ENCODE measurements around the gene RCL1.

The RCL1 gene

DNA sequence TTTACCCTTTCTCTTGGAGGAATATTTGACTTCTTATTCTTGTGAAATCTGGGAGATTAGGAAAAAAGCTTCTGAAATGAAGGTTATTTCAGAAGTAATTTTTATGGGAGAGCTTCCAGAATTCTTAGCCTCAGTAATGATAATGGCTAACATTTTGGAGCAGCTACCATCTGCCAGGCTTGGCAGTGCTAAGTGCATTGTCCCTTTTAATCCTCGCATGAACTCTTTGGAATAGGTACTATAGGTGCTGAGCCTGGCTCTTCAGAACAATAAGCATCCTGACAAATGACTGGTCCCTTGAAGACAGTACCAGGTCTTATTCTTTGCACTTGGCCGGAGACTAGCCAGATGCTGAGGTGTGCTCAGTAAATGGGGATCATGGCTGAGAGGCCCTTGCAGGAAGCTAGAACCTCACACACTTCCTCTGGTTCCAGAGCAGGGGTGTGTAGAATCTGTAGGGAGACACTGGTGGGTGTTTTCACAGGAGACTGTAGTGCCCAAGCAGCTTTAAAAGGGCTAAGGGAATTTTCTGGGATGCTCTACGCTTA lies 90.7 kb downstream of the RCL1 start:
- FAIRE-seq (no peak), DNase-seq (ENCODE audit: insufficient read length, low spot score) (no peak)
- TF ChIP-seq, protein P1, sequence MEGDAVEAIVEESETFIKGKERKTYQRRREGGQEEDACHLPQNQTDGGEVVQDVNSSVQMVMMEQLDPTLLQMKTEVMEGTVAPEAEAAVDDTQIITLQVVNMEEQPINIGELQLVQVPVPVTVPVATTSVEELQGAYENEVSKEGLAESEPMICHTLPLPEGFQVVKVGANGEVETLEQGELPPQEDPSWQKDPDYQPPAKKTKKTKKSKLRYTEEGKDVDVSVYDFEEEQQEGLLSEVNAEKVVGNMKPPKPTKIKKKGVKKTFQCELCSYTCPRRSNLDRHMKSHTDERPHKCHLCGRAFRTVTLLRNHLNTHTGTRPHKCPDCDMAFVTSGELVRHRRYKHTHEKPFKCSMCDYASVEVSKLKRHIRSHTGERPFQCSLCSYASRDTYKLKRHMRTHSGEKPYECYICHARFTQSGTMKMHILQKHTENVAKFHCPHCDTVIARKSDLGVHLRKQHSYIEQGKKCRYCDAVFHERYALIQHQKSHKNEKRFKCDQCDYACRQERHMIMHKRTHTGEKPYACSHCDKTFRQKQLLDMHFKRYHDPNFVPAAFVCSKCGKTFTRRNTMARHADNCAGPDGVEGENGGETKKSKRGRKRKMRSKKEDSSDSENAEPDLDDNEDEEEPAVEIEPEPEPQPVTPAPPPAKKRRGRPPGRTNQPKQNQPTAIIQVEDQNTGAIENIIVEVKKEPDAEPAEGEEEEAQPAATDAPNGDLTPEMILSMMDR (IDR thresholded peaks at IDR 0.05; ENCODE audit: insufficient read depth, missing control alignments), result no peak

DNA sequence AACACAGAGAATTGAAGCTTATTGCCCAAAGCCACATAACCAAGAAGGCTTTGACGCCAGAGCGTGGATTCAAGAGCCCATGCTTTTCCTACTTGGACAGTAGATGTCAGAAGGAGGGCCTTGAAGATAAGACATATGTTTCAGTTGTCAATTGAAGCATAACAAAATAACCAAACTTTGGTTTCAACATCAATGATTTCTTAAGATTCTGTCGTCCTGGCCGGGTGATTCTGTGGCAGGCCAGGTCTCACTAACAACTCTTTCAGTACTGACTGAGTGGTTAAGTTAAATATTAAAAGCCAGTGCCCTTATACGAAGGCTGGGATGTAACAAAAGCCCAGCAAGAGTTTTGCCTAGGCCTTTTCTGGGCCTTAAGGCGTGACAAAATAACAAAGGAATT lies 94.0 kb downstream of the RCL1 start:
- DNase-seq (ENCODE audit: insufficient read length, low spot score) (no peak), FAIRE-seq (no peak)
- TF ChIP-seq, protein P1 (IDR thresholded peaks at IDR 0.05; ENCODE audit: insufficient read depth, missing control alignments), result no peak

DNA sequence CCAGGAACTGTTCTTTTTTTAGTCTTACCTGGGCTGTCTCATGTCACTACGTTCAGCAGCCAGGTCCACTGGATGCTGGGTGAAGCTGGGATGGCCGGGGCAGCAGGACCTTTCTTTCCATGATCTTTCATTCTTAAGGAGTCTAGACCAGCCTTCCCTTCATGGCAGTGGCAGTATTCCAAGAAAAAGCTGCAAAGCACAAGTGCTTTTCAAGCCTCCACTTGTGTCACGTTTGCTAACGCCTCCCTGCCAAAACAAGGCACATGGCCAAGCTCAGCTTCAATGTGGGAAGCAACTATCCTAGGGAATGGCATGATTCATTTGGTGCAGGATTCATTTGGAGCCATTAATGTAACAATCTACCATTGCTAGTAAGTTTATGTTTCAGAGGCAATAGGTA lies 94.8 kb downstream of the RCL1 start:
- DNase-seq (ENCODE audit: insufficient read length, low spot score) (no peak), FAIRE-seq (no peak)

DNA sequence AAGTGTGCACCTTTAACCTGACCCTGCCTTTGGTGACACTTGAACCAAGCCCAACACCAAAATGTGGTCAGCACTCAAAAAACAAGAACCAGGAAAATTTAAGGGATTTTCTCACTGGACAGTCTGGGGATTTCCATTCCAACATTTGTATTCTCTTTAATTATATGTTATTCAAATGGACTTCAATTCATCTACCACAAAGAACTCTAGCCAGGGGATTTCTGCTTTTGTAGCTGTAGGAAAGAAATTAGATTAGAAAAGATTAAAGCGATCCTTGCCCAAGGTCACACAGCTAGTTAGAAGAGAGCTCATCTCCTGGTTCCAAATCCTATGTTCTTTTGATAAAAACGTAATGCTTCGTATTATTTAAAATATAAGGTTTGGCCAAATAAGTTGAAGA lies 97.5 kb downstream of the RCL1 start:
- TF ChIP-seq, protein P1 (IDR thresholded peaks at IDR 0.05; ENCODE audit: insufficient read depth, missing control alignments), result no peak
- FAIRE-seq, result no peak
- no peak for DNase-seq (ENCODE audit: insufficient read length, low spot score)

More for the DNA sequence above, 94.8 kb downstream of the RCL1 start:
- TF ChIP-seq, protein P1 (IDR thresholded peaks at IDR 0.05; ENCODE audit: insufficient read depth, missing control alignments), result no peak

DNA sequence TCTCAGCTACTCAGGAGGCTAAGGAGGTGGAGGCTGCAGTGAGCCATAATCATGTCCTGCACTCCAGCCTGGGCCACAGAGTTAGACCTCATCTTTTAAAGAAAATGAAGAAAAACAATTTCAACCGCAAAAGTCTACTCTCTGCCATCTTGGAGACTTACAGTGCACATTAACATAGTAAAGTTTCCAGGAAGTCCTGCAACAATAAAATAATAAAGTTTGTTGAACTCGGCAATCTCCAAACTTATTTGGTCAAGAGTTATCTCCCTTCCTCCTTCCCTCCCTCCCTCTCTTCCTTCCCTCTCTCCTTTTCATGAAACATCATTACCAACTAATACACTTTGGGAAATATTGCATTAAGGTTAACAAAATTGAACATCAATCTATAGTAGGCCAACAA lies 98.2 kb downstream of the RCL1 start:
- FAIRE-seq (no peak), DNase-seq (ENCODE audit: insufficient read length, low spot score) (no peak)
- TF ChIP-seq, protein P1 (IDR thresholded peaks at IDR 0.05; ENCODE audit: insufficient read depth, missing control alignments), result no peak

DNA sequence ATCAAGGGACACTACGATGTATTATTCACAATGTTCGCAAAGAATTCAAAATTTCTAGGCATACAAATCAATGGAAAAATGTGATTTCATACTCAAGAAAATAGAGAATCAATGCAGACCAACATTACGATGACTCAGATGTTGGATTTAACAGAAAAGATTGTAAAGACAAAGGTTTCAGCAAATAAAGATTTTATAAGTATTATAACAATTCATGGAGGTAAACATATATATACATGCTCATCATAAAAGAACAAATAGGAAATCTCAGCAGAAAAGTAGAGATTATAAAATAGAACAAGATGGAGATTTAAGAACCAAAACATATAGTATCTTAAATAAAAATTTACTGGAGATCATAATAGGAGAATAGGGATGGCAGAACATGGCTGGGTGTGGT lies 98.9 kb downstream of the RCL1 start:
- TF ChIP-seq, protein P1 (IDR thresholded peaks at IDR 0.05; ENCODE audit: insufficient read depth, missing control alignments), result no peak
- no peak for DNase-seq (ENCODE audit: insufficient read length, low spot score)
- no peak for FAIRE-seq

DNA sequence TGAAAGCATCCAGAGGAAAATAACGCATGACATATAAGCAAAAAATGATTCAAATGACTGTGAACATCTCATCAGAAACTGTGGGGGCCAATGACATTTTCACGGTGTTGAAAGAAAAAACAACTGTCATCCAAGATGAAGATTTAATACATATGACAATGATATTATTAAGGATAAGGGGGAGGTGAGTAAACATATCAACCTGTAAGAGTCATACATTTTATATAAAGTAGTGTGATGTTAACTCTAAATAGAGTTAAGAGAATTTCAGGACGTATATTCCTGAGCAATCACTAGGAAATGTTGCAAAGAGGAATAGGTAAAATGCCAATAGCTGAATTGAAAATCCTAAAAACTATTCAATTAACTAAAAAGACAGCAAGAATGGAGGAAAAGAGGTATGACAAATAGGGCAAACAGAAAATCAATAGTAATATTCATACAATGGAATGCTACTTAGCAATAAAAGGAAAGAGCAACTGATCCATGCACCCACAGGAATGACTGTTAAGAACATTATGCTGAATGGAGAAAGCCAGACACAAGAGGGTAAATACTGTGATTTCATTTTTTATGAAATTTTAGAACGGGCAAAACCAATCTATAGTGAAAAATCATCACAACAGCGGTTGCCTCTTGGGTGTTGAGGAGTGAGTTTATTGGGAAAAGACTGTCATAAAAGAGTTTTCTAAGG lies 99.9 kb downstream of the RCL1 start:
- TF ChIP-seq, protein P1 (IDR thresholded peaks at IDR 0.05; ENCODE audit: insufficient read depth, missing control alignments), result no peak
- no peak for FAIRE-seq
- DNase-seq (ENCODE audit: insufficient read length, low spot score), result no peak

All from D721Med (cell line).